ENCODE measurements around the gene GATA5. TPM values are rescaled to one million over a fixed set of nuclear protein-coding genes. Genes with fewer than 3 reads are reported as not detected.
A peak's percentile ranks its signal among the peaks of the same experiment; 100 is the strongest.
"Not testable (repeated sequence)": the region's sequence is repeated elsewhere in the genome, so short reads cannot be mapped to it uniquely, and the experiment has no call there.

Gene GATA5
- total and polyA plus RNA-seq, 3 experiments from 2014 or later: not detected

GRCh38 chr20:62427172-62428001 lies 48.4 kb downstream of the GATA5 start, which contains the start of gene RBBP8NL:
TSS of gene RBBP8NL (minus strand) at chr20:62427539. CDS start at chr20:62419647, 7,892 bp downstream.
- no peaks in the 10 kb centered on the region for H3K36me3 ChIP-seq (ENCODE audit: insufficient read depth, low read length)
- no peaks in the 10 kb centered on the region for H3K9me3 ChIP-seq (ENCODE audit: low read length)
- no peak for DNase-seq
- H3K4me3 ChIP-seq (ENCODE audit: low read length): no peak within 1 kb of the TSS
- CTCF ChIA-PET: no interaction called here
- Mint-ChIP-seq H3K4me3 (no peak within 1 kb of the TSS), H3K27ac (no peak within 1 kb of the TSS), H3K4me1 (no peaks in the 10 kb centered on the region), H3K36me3 (no peaks in the 10 kb centered on the region), H3K9me3 (no peaks in the 10 kb centered on the region), H3K27me3 (peaks cover 8 to 14% of the 10 kb centered on the region in 2 donors)
- no peaks in the 10 kb centered on the region for H3K4me1 ChIP-seq (ENCODE audit: insufficient read depth, low read length)
- POLR2A ChIA-PET: no interaction called here
- H3K27ac ChIP-seq (ENCODE audit: low read depth, low read length): no peak within 1 kb of the TSS
- peaks cover under 1% of the 10 kb centered on the region for H3K27me3 ChIP-seq (ENCODE audit: insufficient read depth, low read length, poor library complexity, severe bottlenecking)

DNA sequence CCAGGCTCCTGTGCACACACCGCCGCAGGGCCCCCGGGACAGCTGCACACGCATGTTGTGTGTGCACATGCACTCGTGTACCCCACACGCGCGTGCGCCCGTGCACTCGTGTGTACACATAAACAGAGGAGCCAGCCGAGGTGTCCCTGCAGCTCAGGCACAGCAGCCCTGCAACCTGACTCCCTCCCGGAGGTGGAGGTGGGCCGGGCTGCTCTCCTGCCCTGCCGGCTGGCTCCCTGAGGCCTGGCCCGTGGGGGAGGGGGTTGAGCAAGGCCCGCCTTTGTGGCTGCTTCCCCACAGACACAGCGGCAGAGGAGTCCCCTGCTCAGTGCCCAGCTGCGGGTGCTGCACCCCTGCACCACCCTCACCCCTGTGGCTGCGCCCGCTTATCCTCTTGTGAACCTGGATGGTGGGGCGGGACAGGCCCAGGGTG lies 49.1 kb downstream of the GATA5 start:
- ChIA-PET CTCF (no interaction called here), POLR2A (no interaction called here)
- no peaks in the 10 kb centered on the region for H3K9me3 Mint-ChIP-seq
- H3K4me1 Mint-ChIP-seq: no peaks in the 10 kb centered on the region
- peaks cover 6 to 10% of the 10 kb centered on the region in 2 donors for H3K27me3 Mint-ChIP-seq
- H3K4me3 Mint-ChIP-seq: no peak overlapping the region
- Histone ChIP-seq H3K4me1 (ENCODE audit: insufficient read depth, low read length) (no peaks in the 10 kb centered on the region), H3K4me3 (ENCODE audit: low read length) (no peak overlapping the region), H3K27ac (ENCODE audit: low read depth, low read length) (no peak overlapping the region), H3K36me3 (ENCODE audit: insufficient read depth, low read length) (no peaks in the 10 kb centered on the region), H3K27me3 (ENCODE audit: insufficient read depth, low read length, poor library complexity, severe bottlenecking) (no peaks in the 10 kb centered on the region), H3K9me3 (ENCODE audit: low read length) (no peaks in the 10 kb centered on the region)
- no peak for DNase-seq
- no peaks in the 10 kb centered on the region for H3K36me3 Mint-ChIP-seq
- H3K27ac Mint-ChIP-seq: no peak overlapping the region

DNA sequence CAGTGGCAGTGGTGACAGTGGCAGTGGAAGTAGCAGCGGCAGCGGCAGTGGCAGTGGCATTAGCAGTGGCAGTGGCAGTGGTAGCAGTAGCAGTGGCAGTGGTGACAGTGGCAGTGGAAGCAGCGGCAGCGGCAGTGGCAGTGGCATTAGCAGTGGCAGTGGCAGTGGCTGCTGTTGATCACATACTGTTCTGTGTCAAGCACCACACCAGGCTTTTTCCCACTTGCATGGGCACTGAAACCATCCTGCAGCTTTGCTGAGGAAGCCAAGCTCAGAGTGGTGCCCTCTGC lies 49.8 kb downstream of the GATA5 start:
- CTCF ChIA-PET; H3K27ac ChIP-seq (ENCODE audit: low read depth, low read length); H3K36me3 Mint-ChIP-seq; DNase-seq; H3K27me3 Mint-ChIP-seq; POLR2A ChIA-PET; H3K36me3 ChIP-seq (ENCODE audit: insufficient read depth, low read length); H3K27me3 ChIP-seq (ENCODE audit: insufficient read depth, low read length, poor library complexity, severe bottlenecking); H3K9me3 Mint-ChIP-seq; H3K4me3 ChIP-seq (ENCODE audit: low read length); H3K4me1 Mint-ChIP-seq; H3K4me1 ChIP-seq (ENCODE audit: insufficient read depth, low read length); H3K9me3 ChIP-seq (ENCODE audit: low read length): not testable (repeated sequence)
- peak overlapping the region in 1 of 8 donors; percentile 68 for H3K27ac Mint-ChIP-seq
- peak overlapping the region in 1 of 7 donors; percentile 31 for H3K4me3 Mint-ChIP-seq

GRCh38 chr20:62425281-62426058 lies 50.3 kb downstream of the GATA5 start:
- Mint-ChIP-seq H3K27me3 (peaks cover 5 to 6% of the 10 kb centered on the region in 2 donors), H3K4me1 (no peaks in the 10 kb centered on the region), H3K36me3 (no peaks in the 10 kb centered on the region), H3K9me3 (no peaks in the 10 kb centered on the region), H3K4me3 (peak overlapping the region in 1 of 7 donors; percentile 31), H3K27ac (peak overlapping the region in 2 of 8 donors; percentile 7 to 68)
- no peaks in the 10 kb centered on the region for H3K9me3 ChIP-seq (ENCODE audit: low read length)
- no peaks in the 10 kb centered on the region for H3K27me3 ChIP-seq (ENCODE audit: insufficient read depth, low read length, poor library complexity, severe bottlenecking)
- H3K4me1 ChIP-seq (ENCODE audit: insufficient read depth, low read length): no peaks in the 10 kb centered on the region
- H3K4me3 ChIP-seq (ENCODE audit: low read length): no peak overlapping the region
- no peaks in the 10 kb centered on the region for H3K36me3 ChIP-seq (ENCODE audit: insufficient read depth, low read length)
- ChIA-PET POLR2A (no interaction called here), CTCF (no interaction called here)
- DNase-seq: no peak
- no peak overlapping the region for H3K27ac ChIP-seq (ENCODE audit: low read depth, low read length)

DNA sequence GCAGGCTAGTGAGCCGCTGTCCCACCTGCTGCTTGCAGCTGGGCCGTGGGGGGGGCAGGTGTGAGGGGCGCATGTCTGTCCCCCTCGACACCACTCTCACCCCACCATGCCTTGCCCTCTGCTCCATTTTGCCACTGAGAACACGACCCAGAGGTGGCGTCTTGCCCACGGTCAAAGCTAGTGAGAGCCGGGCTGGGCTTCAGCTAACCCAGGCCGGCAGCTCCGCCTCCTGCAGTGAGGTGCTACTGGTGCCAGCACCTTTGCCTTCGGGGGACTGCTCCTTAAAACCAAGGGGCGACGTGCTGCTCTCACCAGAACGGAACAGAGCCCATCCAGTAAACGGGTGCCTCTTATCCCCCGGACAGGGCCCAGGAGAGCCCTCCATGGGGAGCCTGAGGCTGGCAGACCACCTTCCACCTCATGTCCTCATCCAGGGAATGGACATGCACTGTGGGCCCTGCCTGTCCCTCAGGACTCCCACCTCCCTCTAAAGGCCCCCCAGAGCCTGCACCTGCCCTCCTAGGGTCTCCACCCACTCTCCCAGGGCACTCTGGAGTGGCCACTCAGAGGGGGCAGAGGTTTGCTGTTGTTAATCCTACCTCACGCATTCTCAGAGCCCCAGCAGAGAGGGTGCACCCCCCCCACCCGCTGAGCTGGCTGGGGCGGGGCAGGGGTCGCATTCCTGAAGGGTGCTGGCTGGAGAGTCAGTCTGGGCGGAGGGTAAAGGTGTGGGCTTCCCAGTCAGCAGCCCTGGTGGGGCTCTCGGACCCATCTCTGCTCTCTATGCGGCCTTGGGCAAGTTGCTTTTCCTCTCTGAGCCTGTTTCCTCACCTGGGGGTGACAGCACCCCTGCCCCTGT lies 51.3 kb downstream of the GATA5 start:
- no peaks in the 10 kb centered on the region for H3K36me3 ChIP-seq (ENCODE audit: insufficient read depth, low read length)
- ChIA-PET CTCF (no interaction called here), POLR2A (no interaction called here)
- DNase-seq: no peak
- no peaks in the 10 kb centered on the region for H3K27me3 ChIP-seq (ENCODE audit: insufficient read depth, low read length, poor library complexity, severe bottlenecking)
- Mint-ChIP-seq H3K27ac (no peak overlapping the region), H3K4me1 (peaks cover 0 to 2% (median 0%) of the 10 kb centered on the region in 3 donors), H3K36me3 (no peaks in the 10 kb centered on the region), H3K9me3 (no peaks in the 10 kb centered on the region), H3K27me3 (peaks cover 5 to 6% of the 10 kb centered on the region in 2 donors), H3K4me3 (no peak overlapping the region)
- no peaks in the 10 kb centered on the region for H3K9me3 ChIP-seq (ENCODE audit: low read length)
- no peaks in the 10 kb centered on the region for H3K4me1 ChIP-seq (ENCODE audit: insufficient read depth, low read length)
- no peak overlapping the region for H3K27ac ChIP-seq (ENCODE audit: low read depth, low read length)
- no peak overlapping the region for H3K4me3 ChIP-seq (ENCODE audit: low read length)

DNA sequence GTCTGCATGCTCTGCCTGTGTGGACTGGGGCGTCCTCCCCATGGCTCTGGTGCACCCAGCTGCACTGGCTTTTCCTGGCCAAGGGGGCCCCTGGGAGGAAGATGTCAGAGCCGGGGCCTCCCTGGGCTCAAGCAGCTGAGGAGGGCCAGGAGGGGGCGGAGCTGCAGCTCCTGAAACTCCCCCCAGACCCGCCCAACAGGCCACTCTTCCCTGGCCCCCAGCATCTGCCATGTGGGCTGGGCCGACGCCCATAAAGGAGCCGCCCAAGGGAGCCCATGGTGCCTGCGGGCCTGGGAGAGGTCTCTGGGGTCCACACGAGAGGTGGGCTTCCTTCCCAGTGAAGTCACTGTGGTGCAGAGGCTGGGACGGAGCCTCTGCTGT lies 52.5 kb downstream of the GATA5 start:
- Histone ChIP-seq H3K27ac (ENCODE audit: low read depth, low read length) (no peak overlapping the region), H3K4me3 (ENCODE audit: low read length) (no peak overlapping the region), H3K9me3 (ENCODE audit: low read length) (no peaks in the 10 kb centered on the region), H3K4me1 (ENCODE audit: insufficient read depth, low read length) (no peaks in the 10 kb centered on the region), H3K36me3 (ENCODE audit: insufficient read depth, low read length) (no peaks in the 10 kb centered on the region), H3K27me3 (ENCODE audit: insufficient read depth, low read length, poor library complexity, severe bottlenecking) (no peaks in the 10 kb centered on the region)
- Mint-ChIP-seq H3K36me3 (no peaks in the 10 kb centered on the region), H3K4me3 (no peak overlapping the region), H3K9me3 (no peaks in the 10 kb centered on the region), H3K27me3 (no peaks in the 10 kb centered on the region), H3K27ac (no peak overlapping the region), H3K4me1 (peaks cover 0 to 2% (median 0%) of the 10 kb centered on the region in 3 donors)
- no peak for DNase-seq
- POLR2A ChIA-PET: no interaction called here
- CTCF ChIA-PET: no interaction called here

DNA sequence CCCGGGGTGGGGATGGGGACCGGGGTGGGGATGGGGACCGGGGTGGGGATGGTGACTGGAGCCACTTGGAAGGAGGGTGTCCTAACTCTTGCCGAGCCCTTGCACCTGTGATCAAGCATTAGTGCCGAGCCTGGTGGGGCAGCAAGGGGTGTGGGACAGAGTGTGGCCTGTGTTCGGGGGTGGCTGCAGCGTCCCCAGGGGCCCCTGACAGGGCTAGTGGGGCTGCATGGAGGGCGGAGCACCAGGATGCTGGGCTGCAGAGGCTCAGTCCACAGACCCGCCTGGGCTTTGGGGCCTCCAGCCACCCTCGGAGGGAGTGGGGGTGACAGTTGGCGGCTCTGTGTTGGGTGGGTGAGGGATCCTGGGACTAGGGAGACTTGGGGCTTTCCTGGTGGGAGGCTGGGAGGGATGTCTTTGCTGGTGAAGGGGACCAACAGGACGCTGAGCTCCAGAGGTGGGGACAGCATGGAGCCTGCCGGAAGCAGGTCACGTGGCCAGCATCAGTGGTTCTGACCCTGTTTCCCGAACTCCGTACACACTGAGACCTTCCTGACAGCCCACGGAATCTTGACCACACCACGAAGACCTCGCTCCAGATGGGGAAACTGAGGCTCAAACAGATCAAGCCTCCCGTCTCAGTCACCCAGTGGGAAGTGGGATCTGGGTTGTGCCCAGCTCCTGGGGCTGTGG lies 53.0 kb downstream of the GATA5 start:
- H3K9me3 Mint-ChIP-seq: no peaks in the 10 kb centered on the region
- ChIA-PET CTCF (no interaction called here), POLR2A (no interaction called here)
- H3K4me3 Mint-ChIP-seq: peak overlapping the region in 1 of 7 donors; percentile 61
- DNase-seq: no peak
- H3K27ac ChIP-seq (ENCODE audit: low read depth, low read length): no peak overlapping the region
- H3K9me3 ChIP-seq (ENCODE audit: low read length): no peaks in the 10 kb centered on the region
- peaks cover 0 to 2% (median 0%) of the 10 kb centered on the region in 3 donors for H3K4me1 Mint-ChIP-seq
- H3K4me3 ChIP-seq (ENCODE audit: low read length): no peak overlapping the region
- H3K27me3 Mint-ChIP-seq: no peaks in the 10 kb centered on the region
- H3K27me3 ChIP-seq (ENCODE audit: insufficient read depth, low read length, poor library complexity, severe bottlenecking): no peaks in the 10 kb centered on the region
- no peak overlapping the region for H3K27ac Mint-ChIP-seq
- no peaks in the 10 kb centered on the region for H3K36me3 ChIP-seq (ENCODE audit: insufficient read depth, low read length)
- H3K4me1 ChIP-seq (ENCODE audit: insufficient read depth, low read length): no peaks in the 10 kb centered on the region
- H3K36me3 Mint-ChIP-seq: no peaks in the 10 kb centered on the region

DNA sequence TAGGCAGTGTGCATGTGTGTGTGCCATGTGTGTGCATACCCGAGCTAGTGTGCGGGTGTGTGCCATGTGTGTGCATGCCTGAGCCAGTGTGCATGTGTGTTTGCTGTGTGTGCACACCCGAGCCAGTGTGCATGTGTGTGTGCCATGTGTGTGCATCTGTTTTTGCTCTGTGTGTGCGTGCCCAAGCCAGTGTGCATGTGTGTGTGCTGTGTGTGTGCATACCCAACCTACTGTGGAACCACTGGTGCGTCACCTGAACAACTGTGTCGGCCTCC lies 54.1 kb downstream of the GATA5 start:
- no peak overlapping the region for H3K4me3 Mint-ChIP-seq
- POLR2A ChIA-PET: no interaction called here

More for the DNA sequence above, 54.1 kb downstream of the GATA5 start:
- Histone ChIP-seq H3K4me1 (ENCODE audit: insufficient read depth, low read length) (no peaks in the 10 kb centered on the region), H3K9me3 (ENCODE audit: low read length) (no peaks in the 10 kb centered on the region), H3K27ac (ENCODE audit: low read depth, low read length) (no peak overlapping the region), H3K4me3 (ENCODE audit: low read length) (no peak overlapping the region), H3K36me3 (ENCODE audit: insufficient read depth, low read length) (no peaks in the 10 kb centered on the region), H3K27me3 (ENCODE audit: insufficient read depth, low read length, poor library complexity, severe bottlenecking) (no peaks in the 10 kb centered on the region)
- peaks cover 0 to 2% (median 0%) of the 10 kb centered on the region in 3 donors for H3K4me1 Mint-ChIP-seq
- DNase-seq: no peak
- CTCF ChIA-PET: no interaction called here
- no peak overlapping the region for H3K27ac Mint-ChIP-seq
- no peaks in the 10 kb centered on the region for H3K36me3 Mint-ChIP-seq
- no peaks in the 10 kb centered on the region for H3K27me3 Mint-ChIP-seq
- H3K9me3 Mint-ChIP-seq: no peaks in the 10 kb centered on the region

Data from CD8-positive, alpha-beta memory T cell (primary cell).